T-cell (primary cell): ENCODE data around the gene MED27. TPM values are rescaled to one million over a fixed set of nuclear protein-coding genes. Genes with fewer than 3 reads are reported as not detected.

Source experiments
- ATAC-seq, 4 experiments: fragments of 200-7000 bp in 3 of 4; fragments of 150-1000 bp in 1 of 4; cut with Tn5 transposase; replicated peaks in 1 of 4; 1 replicate in 3 of 4; 2 replicates in 1 of 4; pipeline ENCODE4 v1.10.0; 2021; ENCODE audit warnings: moderate library complexity in 3 of 4, mild to moderate bottlenecking in 2 of 4, moderate number of reproducible peaks in 1 of 4
- CTCF ChIA-PET, 2 donors: fragments of 300-600 bp; sonication (Branson Sonifier 250); formaldehyde crosslinking; loops; one replicate each; lab custom pipeline; 2022; ENCODE audit warnings: antibody characterized with exemption in 2 of 2; lab: Charles Lee
- POLR2A ChIA-PET, 2 donors: fragments of 300-600 bp; sonication (Branson Sonifier 250); formaldehyde crosslinking; loops; one replicate each; lab custom pipeline; 2022; ENCODE audit warnings: antibody characterized with exemption in 2 of 2; lab: Charles Lee
- DNase-seq, 35 experiments: peaks; one replicate each; pipeline versions ENCODE4 v3.0.0 to v3.0.0-alpha.2; 2013 to 2023
- H3K27ac ChIP-seq: one replicate; pipeline ENCODE4 v1.5.1; 2013; ENCODE audit warnings: low read length
- H3K27me3 ChIP-seq, 2 experiments: replicated peaks in 1 of 2; 1 replicate in 1 of 2; 2 replicates in 1 of 2; pipeline versions ENCODE4 v1.6.1 to v1.7.0; 2013; ENCODE audit warnings: low read length in 1 of 2, mixed read lengths in 1 of 2; ENCODE audit not compliant: control insufficient read depth in 2 of 2, insufficient read depth in 2 of 2; ENCODE audit errors: extremely low read depth in 1 of 2
- H3K36me3 ChIP-seq, 2 donors: 1 replicate in 1 of 2; 2 replicates in 1 of 2; pipeline versions ENCODE4 v1.6.1 to v1.7.0; 2013; ENCODE audit warnings: low read length in 1 of 2; ENCODE audit not compliant: control insufficient read depth in 2 of 2, insufficient read depth in 1 of 2; ENCODE audit errors: extremely low read depth in 1 of 2
- H3K4me1 ChIP-seq, 2 experiments: 1 replicate in 1 of 2; 2 replicates in 1 of 2; pipeline versions ENCODE4 v1.6.1 to v1.7.0; 2013; ENCODE audit warnings: low read length in 2 of 2, mixed read lengths in 1 of 2; ENCODE audit not compliant: insufficient read depth in 2 of 2, control insufficient read depth in 1 of 2; ENCODE audit errors: extremely low read depth in 1 of 2
- H3K4me3 ChIP-seq, 2 donors: 1 replicate in 1 of 2; 2 replicates in 1 of 2; pipeline versions ENCODE4 v1.5.1 to v1.7.0; 2013; ENCODE audit warnings: mild to moderate bottlenecking in 2 of 2, low read length in 1 of 2, moderate library complexity in 1 of 2; ENCODE audit not compliant: control insufficient read depth in 1 of 2; ENCODE audit errors: extremely low read depth in 1 of 2
- H3K9me3 ChIP-seq: 2 replicates; pipeline ENCODE4 v1.7.0; 2013
- H3K27ac Mint-ChIP-seq, 2 donors: one replicate each; pipeline ENCODE4 v1.8.0; 2020 to 2021; ENCODE audit warnings: mild to moderate bottlenecking in 2 of 2, mixed read lengths in 2 of 2
- H3K27me3 Mint-ChIP-seq, 2 donors: one replicate each; pipeline ENCODE4 v1.8.0; 2021 to 2022; ENCODE audit warnings: mixed read lengths in 2 of 2
- H3K36me3 Mint-ChIP-seq: one replicate; pipeline ENCODE4 v1.8.0; 2021; ENCODE audit warnings: mixed read lengths
- H3K4me1 Mint-ChIP-seq, 3 donors: one replicate each; pipeline ENCODE4 v1.8.0; 2020 to 2022; ENCODE audit warnings: mixed read lengths in 3 of 3, mild to moderate bottlenecking in 1 of 3
- H3K4me3 Mint-ChIP-seq, 3 donors: one replicate each; pipeline ENCODE4 v1.8.0; 2020 to 2022; ENCODE audit warnings: mild to moderate bottlenecking in 3 of 3, mixed read lengths in 3 of 3, moderate library complexity in 3 of 3
- H3K9me3 Mint-ChIP-seq, 3 donors: one replicate each; pipeline ENCODE4 v1.8.0; 2020 to 2022; ENCODE audit warnings: mixed read lengths in 3 of 3
- whole genome bisulfite sequencing: methylation state at CpG from one replicate; pipeline ENCODE4 v1.1.5; 2013; ENCODE audit warnings: missing lambda C conversion rate; ENCODE audit not compliant: insufficient coverage; 5-methylcytosine and 5-hydroxymethylcytosine counted together
- total RNA-seq, 35 experiments: library from RNA in 6 of 35; stranded (reverse) in 6 of 35; fragments of 120-200 nt in 1 of 35; gene quantifications; one replicate each; pipeline versions ENCODE4 v1.2.1 to v1.2.4 and lab custom pipeline; 2013 to 2026

Gene MED27
- total RNA-seq, 5 donors from 2014 or later (not counting 1 experiment from before 2014, with no cell fraction given): 15.0 to 26.7 (median 17.6) TPM

- WGBS: 100% methylated on average over 3 of the region's 5 CpGs
- Mint-ChIP-seq H3K27ac (no peak overlapping the region), H3K27me3 (no peaks in the 10 kb centered on the region), H3K4me1 (peaks cover 37 to 51% (median 48%) of the 10 kb centered on the region in 3 donors), H3K4me3 (no peak overlapping the region), H3K9me3 (no peaks in the 10 kb centered on the region), H3K36me3 (peaks cover 14% of the 10 kb centered on the region)
- Histone ChIP-seq H3K27me3 (no peaks in the 10 kb centered on the region), H3K4me3 (no peak overlapping the region), H3K27ac (no peak overlapping the region), H3K4me1 (no peaks in the 10 kb centered on the region), H3K9me3 (no peaks in the 10 kb centered on the region), H3K36me3 (peaks cover 2 to 4% of the 10 kb centered on the region in 2 donors)
- ChIA-PET CTCF (no interaction called here), POLR2A (no interaction called here)
- no peak for DNase-seq
- ATAC-seq: no peak
Observed at GRCh38 chr9:132036521-132036920, 43.1 kb downstream of the MED27 start.

DNA sequence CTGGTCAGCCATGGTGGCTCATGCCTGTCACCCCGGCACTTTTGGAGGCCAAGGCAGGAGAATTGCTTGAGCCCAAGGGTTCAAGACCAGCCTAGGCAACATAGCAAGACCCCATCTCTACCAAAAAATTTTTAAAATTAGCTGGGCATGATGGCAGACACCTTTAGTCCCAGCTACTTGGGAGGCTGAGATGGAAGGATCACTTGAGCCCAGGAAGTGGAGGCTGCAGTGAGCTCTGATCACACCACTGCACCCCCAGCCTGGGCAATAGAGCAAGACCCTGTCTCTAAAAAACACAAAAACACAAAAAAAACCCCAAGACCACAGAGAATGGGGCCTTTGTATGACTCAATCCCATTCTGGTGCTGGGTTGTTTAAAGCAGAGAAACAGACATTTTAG, 44.0 kb downstream of the MED27 start:
- H3K36me3 ChIP-seq: peaks cover 0 to 2% of the 10 kb centered on the region in 2 donors
- H3K9me3 ChIP-seq: no peaks in the 10 kb centered on the region
- Mint-ChIP-seq H3K27ac (no peak overlapping the region), H3K4me3 (no peak overlapping the region), H3K36me3 (peaks cover 9% of the 10 kb centered on the region), H3K9me3 (no peaks in the 10 kb centered on the region), H3K4me1 (peaks cover 43 to 59% (median 51%) of the 10 kb centered on the region in 3 donors), H3K27me3 (no peaks in the 10 kb centered on the region)
- H3K27me3 ChIP-seq: no peaks in the 10 kb centered on the region
- no peak for ATAC-seq
- H3K4me1 ChIP-seq: no peaks in the 10 kb centered on the region
- POLR2A ChIA-PET: no interaction called here
- no peak overlapping the region for H3K27ac ChIP-seq
- no peak overlapping the region for H3K4me3 ChIP-seq
- no peak for DNase-seq
- CTCF ChIA-PET: no interaction called here
- no CpG with 5 or more reads among the region's 1 CpG for WGBS

- 80% methylated on average over 1 of the region's 5 CpGs for WGBS
- H3K9me3 ChIP-seq: no peaks in the 10 kb centered on the region
- Mint-ChIP-seq H3K27ac (no peak overlapping the region), H3K4me1 (peaks cover 58 to 83% (median 66%) of the 10 kb centered on the region in 3 donors), H3K27me3 (no peaks in the 10 kb centered on the region), H3K9me3 (no peaks in the 10 kb centered on the region), H3K36me3 (no peaks in the 10 kb centered on the region), H3K4me3 (no peak overlapping the region)
- no peaks in the 10 kb centered on the region for H3K27me3 ChIP-seq
- CTCF ChIA-PET: interaction anchor here in 1 of 2 donors (0.6 kb wide), 1 partner anchor 194 kb away, joined by 3 read pairs; no protein-coding TSS in a partner anchor
- H3K27ac ChIP-seq: no peak overlapping the region
- DNase-seq: peak in 1 of 35 experiments; percentile 2
- no peaks in the 10 kb centered on the region for H3K36me3 ChIP-seq
- peak in 1 of 4 experiments; percentile 20 for ATAC-seq
- H3K4me3 ChIP-seq: no peak overlapping the region
- POLR2A ChIA-PET: no interaction called here
- no peaks in the 10 kb centered on the region for H3K4me1 ChIP-seq
Observed at GRCh38 chr9:132032238-132032950, 47.3 kb downstream of the MED27 start.

DNA sequence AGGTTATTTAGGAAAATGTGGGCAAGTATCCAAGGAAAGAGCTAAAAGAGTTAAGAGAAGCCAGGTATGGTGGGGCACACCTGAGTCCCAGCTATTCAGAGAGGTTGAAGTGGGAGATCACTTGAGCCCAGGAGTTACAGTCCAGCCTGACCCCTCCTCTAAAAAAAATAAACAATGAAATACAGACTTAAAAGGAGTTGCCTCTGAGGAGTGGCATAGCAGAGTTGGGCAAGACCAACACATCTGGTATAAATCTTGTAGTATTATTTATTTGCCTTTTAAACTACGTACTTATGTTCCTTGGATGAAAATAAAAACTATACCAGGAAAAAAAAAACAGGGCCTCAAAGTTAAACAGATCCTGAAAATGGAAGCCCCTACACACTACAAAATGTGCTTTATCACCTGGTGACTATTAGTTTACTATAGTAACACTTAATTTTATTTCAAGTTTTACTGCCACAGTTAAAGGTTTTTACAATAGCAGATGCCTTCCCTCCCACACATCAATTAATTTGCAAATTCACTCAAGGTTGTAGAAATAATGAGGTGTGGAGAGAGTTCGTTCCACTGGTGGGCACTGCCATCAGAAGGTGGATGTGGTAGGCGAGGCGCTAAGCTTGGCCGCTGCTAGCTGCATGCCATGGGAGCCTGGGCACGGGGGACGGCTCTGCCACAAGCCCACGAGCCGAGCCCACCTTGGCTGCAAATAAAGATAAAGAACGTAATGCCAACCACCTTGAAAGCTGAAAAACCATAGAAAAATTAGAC, 48.0 kb downstream of the MED27 start:
- no peak overlapping the region for H3K27ac Mint-ChIP-seq
- Histone ChIP-seq H3K36me3 (no peaks in the 10 kb centered on the region), H3K9me3 (no peaks in the 10 kb centered on the region), H3K27me3 (no peaks in the 10 kb centered on the region), H3K27ac (no peak overlapping the region), H3K4me1 (no peaks in the 10 kb centered on the region), H3K4me3 (no peak overlapping the region)
- peaks cover 56 to 82% (median 66%) of the 10 kb centered on the region in 3 donors for H3K4me1 Mint-ChIP-seq
- no peak for DNase-seq
- H3K4me3 Mint-ChIP-seq: no peak overlapping the region
- H3K9me3 Mint-ChIP-seq: no peaks in the 10 kb centered on the region
- no peaks in the 10 kb centered on the region for H3K27me3 Mint-ChIP-seq
- ChIA-PET CTCF (interaction anchor here in 1 of 2 donors (0.6 kb wide), 1 partner anchor 194 kb away, joined by 3 read pairs; no protein-coding TSS in a partner anchor), POLR2A (no interaction called here)
- no peaks in the 10 kb centered on the region for H3K36me3 Mint-ChIP-seq
- ATAC-seq: no peak
- WGBS: 52% methylated on average over 8 of the region's 10 CpGs

DNA sequence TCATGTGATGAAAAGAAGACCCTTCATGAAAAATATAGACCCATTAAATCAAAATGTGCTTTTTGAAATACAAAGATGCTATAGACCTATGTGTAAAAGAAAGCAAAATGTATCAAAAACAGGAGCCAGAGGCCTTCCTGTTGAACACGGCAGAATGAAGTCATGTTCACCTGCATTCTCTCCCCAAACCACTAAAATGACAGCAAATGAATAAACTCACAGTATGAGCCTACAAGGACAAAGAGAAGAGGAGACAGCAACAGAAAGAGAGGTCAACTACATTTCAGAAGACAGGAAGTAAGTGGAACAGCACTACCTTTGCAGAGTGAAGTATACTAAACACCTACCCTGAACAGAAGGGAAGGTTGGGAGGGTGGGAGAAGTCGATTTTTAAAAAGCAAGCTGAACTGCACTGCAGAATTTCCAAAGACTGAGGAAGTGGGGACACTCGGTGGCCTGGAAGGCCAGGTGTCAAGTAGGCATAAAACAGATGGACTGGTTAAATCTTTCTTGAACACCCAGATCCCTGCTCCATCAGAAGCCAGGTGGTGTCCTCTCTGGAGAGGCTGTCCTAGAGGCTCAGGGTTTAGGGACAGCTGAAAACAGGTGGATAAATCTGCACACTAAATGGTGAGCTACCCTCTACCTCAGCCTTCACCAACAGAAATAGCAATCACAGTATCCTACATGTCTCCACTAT, 48.9 kb downstream of the MED27 start:
- DNase-seq: no peak
- Mint-ChIP-seq H3K9me3 (no peaks in the 10 kb centered on the region), H3K4me3 (no peak overlapping the region), H3K27ac (no peak overlapping the region), H3K4me1 (peaks cover 53 to 80% (median 60%) of the 10 kb centered on the region in 3 donors), H3K36me3 (peaks cover 3% of the 10 kb centered on the region), H3K27me3 (no peaks in the 10 kb centered on the region)
- no peak for ATAC-seq
- H3K27ac ChIP-seq: no peak overlapping the region
- POLR2A ChIA-PET: no interaction called here
- H3K4me1 ChIP-seq: no peaks in the 10 kb centered on the region
- no peak overlapping the region for H3K4me3 ChIP-seq
- H3K36me3 ChIP-seq: peaks cover 0 to 4% of the 10 kb centered on the region in 2 donors
- CTCF ChIA-PET: no interaction called here
- no peaks in the 10 kb centered on the region for H3K27me3 ChIP-seq
- WGBS: 40% methylated on average over 2 of the region's 3 CpGs
- no peaks in the 10 kb centered on the region for H3K9me3 ChIP-seq
